ENCODE data around the gene PDZD2.

- TF ChIP-seq CTCF (IDR thresholded peaks at IDR 0.05; ENCODE audit: poor library complexity) (no peak), EZH2phosphoT487 (IDR thresholded peaks at IDR 0.05; ENCODE audit: low read depth, severe bottlenecking, unreplicated experiment) (no peak), EZH2 (IDR thresholded peaks at IDR 0.05; ENCODE audit: borderline replicate concordance) (no peak)
Measured at GRCh38 chr5:32014096-32014745, 375.3 kb downstream of the PDZD2 start.

Data from hepatocyte (in vitro differentiated cells).